Stomach smooth muscle (tissue), 2 donors: ENCODE measurements around the gene MYOZ2.
"Not testable (repeated sequence)": the region's sequence is repeated elsewhere in the genome, so short reads cannot be mapped to it uniquely, and the experiment has no call there.

Source experiments
- H3K27ac ChIP-seq: one replicate; pipeline ENCODE4 v1.7.0; 2013; ENCODE audit warnings: mild to moderate bottlenecking, low read length, inconsistent platforms
- H3K27me3 ChIP-seq, 2 donors: one replicate each; pipeline ENCODE4 v1.7.0; 2013; ENCODE audit warnings: low read length in 2 of 2; ENCODE audit not compliant: insufficient read depth in 2 of 2, control insufficient read depth in 1 of 2
- H3K36me3 ChIP-seq, 2 donors: one replicate each; pipeline ENCODE4 v1.7.0; 2013; ENCODE audit warnings: low read length in 2 of 2; ENCODE audit not compliant: control insufficient read depth in 2 of 2, insufficient read depth in 2 of 2
- H3K4me1 ChIP-seq: one replicate; pipeline ENCODE4 v1.7.0; 2013; ENCODE audit warnings: low read length; ENCODE audit not compliant: control insufficient read depth, insufficient read depth
- H3K4me3 ChIP-seq, 2 donors: one replicate each; pipeline ENCODE4 v1.7.0; 2013; ENCODE audit warnings: low read length in 2 of 2
- H3K9ac ChIP-seq, 2 donors: one replicate each; pipeline ENCODE4 v1.7.0; 2013; ENCODE audit warnings: low read length in 2 of 2, mild to moderate bottlenecking in 1 of 2
- H3K9me3 ChIP-seq, 2 donors: one replicate each; pipeline ENCODE4 v1.7.0; 2013; ENCODE audit warnings: low read length in 2 of 2; ENCODE audit not compliant: control insufficient read depth in 2 of 2
- donor health status: healthy.
- donor health status: Pancreatic carcinoma.

MYOZ2 gene

DNA sequence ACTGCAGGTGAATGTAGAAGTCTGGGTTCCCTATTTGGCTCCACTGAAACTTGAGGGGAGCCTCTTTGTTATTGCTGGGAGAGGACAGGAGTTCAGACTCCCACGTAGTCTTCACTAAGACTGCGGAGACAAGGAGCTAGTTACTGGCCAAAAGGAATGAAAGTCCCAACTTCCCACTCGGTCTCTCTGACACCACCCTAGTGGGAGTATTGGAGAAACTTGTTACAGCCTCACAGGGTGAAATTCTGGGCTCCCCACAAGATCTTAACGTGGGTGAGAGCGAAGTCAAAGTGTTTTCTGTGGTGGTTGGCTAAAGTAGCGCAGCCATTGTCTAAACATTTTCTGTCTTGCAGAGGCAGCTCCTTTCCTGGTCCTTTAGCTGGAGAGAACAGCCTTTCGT is 13.5 kb downstream of the MYOZ2 start:
- H3K27ac ChIP-seq = no peak overlapping the region
- no peaks in the 10 kb centered on the region for H3K27me3 ChIP-seq
- no peak overlapping the region for H3K4me3 ChIP-seq
- H3K9ac ChIP-seq = no peak overlapping the region
- no peaks in the 10 kb centered on the region for H3K36me3 ChIP-seq
- no peaks in the 10 kb centered on the region for H3K9me3 ChIP-seq
- H3K4me1 ChIP-seq = no peaks in the 10 kb centered on the region

DNA sequence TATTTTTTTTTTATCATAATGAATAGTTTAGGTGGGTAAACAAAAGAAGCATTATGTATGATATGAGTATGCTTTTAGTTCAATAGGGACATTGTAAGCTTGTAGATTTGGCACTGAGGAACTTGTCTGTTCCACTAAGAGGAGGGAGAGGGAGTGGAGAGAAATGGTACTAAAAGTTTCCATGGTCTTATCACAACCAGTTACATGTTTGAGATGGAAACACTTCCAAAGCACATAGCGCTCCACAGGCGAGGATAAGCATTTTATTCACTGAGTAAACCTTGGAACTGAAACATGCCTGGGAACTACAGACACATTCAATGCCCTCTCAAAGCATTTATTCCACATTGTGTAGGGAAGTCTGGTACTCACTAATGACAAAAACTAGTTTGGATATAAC is 15.5 kb downstream of the MYOZ2 start:
- Histone ChIP-seq H3K4me1 (no peaks in the 10 kb centered on the region), H3K9me3 (no peaks in the 10 kb centered on the region), H3K27me3 (no peaks in the 10 kb centered on the region), H3K4me3 (no peak overlapping the region), H3K27ac (no peak overlapping the region), H3K9ac (no peak overlapping the region), H3K36me3 (no peaks in the 10 kb centered on the region)

DNA sequence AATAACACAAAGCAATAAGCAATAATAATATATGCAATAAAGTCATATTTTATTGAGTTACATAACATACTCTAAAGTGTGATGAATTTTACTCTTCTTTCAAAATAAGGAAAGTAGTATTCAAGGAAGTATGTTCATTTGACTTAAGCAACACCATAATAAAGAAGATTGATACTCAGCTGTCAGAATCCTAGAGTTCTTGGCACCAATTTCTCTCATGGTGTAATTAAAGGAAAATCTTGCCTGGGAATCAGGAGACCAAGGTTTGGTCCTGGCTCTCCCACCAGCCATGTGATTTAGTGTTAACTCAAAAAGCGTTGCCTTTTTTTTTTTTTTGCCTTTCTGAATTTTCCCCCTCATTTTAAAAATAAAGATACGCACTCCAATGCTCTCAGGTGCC is 17.1 kb downstream of the MYOZ2 start:
- H3K27me3 ChIP-seq = no peaks in the 10 kb centered on the region
- no peak overlapping the region for H3K9ac ChIP-seq
- H3K9me3 ChIP-seq = no peaks in the 10 kb centered on the region
- no peaks in the 10 kb centered on the region for H3K36me3 ChIP-seq
- H3K4me3 ChIP-seq = no peak overlapping the region
- no peaks in the 10 kb centered on the region for H3K4me1 ChIP-seq
- no peak overlapping the region for H3K27ac ChIP-seq

- no peak overlapping the region for H3K27ac ChIP-seq
These were observed 26.5 kb downstream of the MYOZ2 start for GRCh38 chr4:119162174-119162573.

DNA sequence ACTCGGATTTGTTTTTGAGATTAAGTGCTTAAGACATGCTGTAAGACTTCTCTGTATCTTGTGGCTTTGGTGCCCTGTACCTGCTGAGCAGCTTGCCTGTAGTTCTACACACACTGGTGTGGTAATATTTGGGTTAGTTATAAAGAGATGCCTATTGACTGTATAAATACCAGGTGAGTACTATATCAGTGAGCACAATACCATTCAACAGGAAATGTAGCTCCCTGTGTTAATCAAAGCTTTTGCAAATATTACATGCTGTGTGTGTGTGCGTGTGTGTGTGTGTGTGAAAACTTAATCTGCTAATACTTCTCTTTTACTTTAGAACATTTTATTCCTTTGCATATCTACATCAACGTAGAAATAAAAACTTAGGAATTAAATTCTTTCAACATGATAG is 30.1 kb downstream of the MYOZ2 start:
- H3K27ac ChIP-seq = no peak overlapping the region
- no peak overlapping the region for H3K9ac ChIP-seq
- H3K27me3 ChIP-seq = no peaks in the 10 kb centered on the region
- no peak overlapping the region for H3K4me3 ChIP-seq
- H3K36me3 ChIP-seq = no peaks in the 10 kb centered on the region
- no peaks in the 10 kb centered on the region for H3K4me1 ChIP-seq
- H3K9me3 ChIP-seq = no peaks in the 10 kb centered on the region

More at GRCh38 chr4:119162174-119162573, 26.5 kb downstream of the MYOZ2 start:
- H3K27me3 ChIP-seq = no peaks in the 10 kb centered on the region
- no peaks in the 10 kb centered on the region for H3K36me3 ChIP-seq
- no peaks in the 10 kb centered on the region for H3K9me3 ChIP-seq
- H3K9ac ChIP-seq = no peak overlapping the region
- H3K4me1 ChIP-seq = no peaks in the 10 kb centered on the region
- H3K4me3 ChIP-seq = no peak overlapping the region

DNA sequence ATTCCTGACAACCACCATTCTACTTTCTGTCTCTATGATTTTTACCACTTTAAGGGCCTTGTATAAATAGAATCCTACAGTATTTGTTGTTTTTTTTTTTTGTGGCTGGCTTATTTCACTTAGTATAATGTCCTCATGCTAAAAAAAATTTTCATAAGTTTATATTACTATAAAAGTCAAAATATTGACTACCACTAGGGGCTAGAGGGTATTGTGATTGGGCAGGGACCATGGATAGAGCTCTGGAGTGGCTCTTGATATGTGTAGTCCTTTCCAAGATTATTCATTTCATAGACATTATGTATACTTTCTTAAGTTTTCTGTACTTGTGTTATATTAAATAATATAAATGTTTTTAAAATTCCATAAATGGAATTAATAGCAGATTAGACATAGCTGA is 34.6 kb downstream of the MYOZ2 start:
- Histone ChIP-seq H3K4me3 (no peak overlapping the region), H3K9ac (no peak overlapping the region), H3K4me1 (no peaks in the 10 kb centered on the region), H3K9me3 (no peaks in the 10 kb centered on the region), H3K27ac (no peak overlapping the region), H3K27me3 (no peaks in the 10 kb centered on the region), H3K36me3 (no peaks in the 10 kb centered on the region)

DNA sequence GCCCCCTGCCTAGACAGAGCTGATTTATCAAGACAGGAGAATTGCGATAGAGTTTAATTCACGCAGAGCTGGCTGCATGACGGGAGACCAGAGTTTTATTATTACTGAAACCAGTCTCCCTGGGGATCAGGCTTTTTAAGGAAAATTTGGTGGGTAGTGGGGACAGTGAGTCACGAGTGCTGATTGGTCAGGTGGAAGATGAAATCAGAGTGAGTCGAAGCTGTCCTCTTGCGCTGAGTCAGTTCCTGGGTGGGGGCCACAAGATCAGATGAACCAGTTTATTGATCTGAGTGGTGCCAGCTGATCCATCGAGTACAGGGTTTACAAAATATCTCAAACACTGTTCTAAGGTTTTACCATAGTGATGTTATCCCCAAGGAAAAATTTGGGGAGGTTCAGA is 36.6 kb downstream of the MYOZ2 start:
- Histone ChIP-seq H3K27ac (no peak overlapping the region), H3K27me3 (no peaks in the 10 kb centered on the region), H3K9me3 (no peaks in the 10 kb centered on the region), H3K4me3 (no peak overlapping the region), H3K4me1 (no peaks in the 10 kb centered on the region), H3K36me3 (no peaks in the 10 kb centered on the region), H3K9ac (no peak overlapping the region)

- H3K27ac ChIP-seq, H3K9ac ChIP-seq, H3K9me3 ChIP-seq, H3K36me3 ChIP-seq, H3K4me1 ChIP-seq, H3K4me3 ChIP-seq, H3K27me3 ChIP-seq: not testable (repeated sequence)
These were observed 38.2 kb downstream of the MYOZ2 start for GRCh38 chr4:119173729-119174361.

GRCh38 chr4:119179011-119179410 is 43.4 kb downstream of the MYOZ2 start:
- H3K4me1 ChIP-seq = no peaks in the 10 kb centered on the region
- no peak overlapping the region for H3K9ac ChIP-seq
- H3K27me3 ChIP-seq = no peaks in the 10 kb centered on the region
- H3K36me3 ChIP-seq = no peaks in the 10 kb centered on the region
- no peak overlapping the region for H3K27ac ChIP-seq
- H3K9me3 ChIP-seq = no peaks in the 10 kb centered on the region
- no peak overlapping the region for H3K4me3 ChIP-seq

DNA sequence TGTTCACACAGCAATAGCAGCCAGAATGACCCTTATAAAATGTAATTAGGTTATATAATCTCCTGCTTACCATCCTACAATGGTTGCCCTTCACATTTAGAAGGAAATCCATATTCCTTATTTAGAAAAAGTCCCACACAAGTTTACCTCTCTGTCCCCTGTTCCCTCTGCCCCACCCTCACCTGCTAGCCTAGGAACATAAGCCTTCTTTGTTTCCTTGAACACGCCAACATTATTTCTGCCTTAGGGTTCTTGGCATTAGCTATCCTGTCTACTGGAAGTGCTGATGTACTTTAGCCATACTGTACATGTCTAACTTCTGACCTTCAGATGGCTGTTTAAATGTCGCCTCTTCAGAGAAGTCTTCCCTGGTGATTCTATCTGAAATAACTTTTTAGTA is 48.5 kb downstream of the MYOZ2 start:
- no peak overlapping the region for H3K9ac ChIP-seq

GRCh38 chr4:119189638-119190037 is 54.0 kb downstream of the MYOZ2 start:
- Histone ChIP-seq H3K4me1 (no peaks in the 10 kb centered on the region), H3K27ac (no peak overlapping the region), H3K36me3 (no peaks in the 10 kb centered on the region), H3K27me3 (no peaks in the 10 kb centered on the region), H3K9ac (no peak overlapping the region), H3K9me3 (no peaks in the 10 kb centered on the region), H3K4me3 (no peak overlapping the region)

More for the DNA sequence above, 48.5 kb downstream of the MYOZ2 start:
- Histone ChIP-seq H3K27me3 (no peaks in the 10 kb centered on the region), H3K4me3 (no peak overlapping the region), H3K36me3 (no peaks in the 10 kb centered on the region), H3K27ac (no peak overlapping the region), H3K9me3 (no peaks in the 10 kb centered on the region), H3K4me1 (no peaks in the 10 kb centered on the region)
